ENCODE measurements around the gene MPZL3.

MPZL3 gene

GRCh38 chr11:118229274-118229847 is 22.8 kb downstream of the MPZL3 start:
- DNase-seq, result no peak

- DNase-seq, result no peak
Measured at GRCh38 chr11:118227865-118228785, 24.0 kb downstream of the MPZL3 start.

- DNase-seq, result no peak
Measured at GRCh38 chr11:118226781-118227180, 25.4 kb downstream of the MPZL3 start.

- DNase-seq, result no peak
Measured at GRCh38 chr11:118226296-118226695, 25.9 kb downstream of the MPZL3 start.

DNA sequence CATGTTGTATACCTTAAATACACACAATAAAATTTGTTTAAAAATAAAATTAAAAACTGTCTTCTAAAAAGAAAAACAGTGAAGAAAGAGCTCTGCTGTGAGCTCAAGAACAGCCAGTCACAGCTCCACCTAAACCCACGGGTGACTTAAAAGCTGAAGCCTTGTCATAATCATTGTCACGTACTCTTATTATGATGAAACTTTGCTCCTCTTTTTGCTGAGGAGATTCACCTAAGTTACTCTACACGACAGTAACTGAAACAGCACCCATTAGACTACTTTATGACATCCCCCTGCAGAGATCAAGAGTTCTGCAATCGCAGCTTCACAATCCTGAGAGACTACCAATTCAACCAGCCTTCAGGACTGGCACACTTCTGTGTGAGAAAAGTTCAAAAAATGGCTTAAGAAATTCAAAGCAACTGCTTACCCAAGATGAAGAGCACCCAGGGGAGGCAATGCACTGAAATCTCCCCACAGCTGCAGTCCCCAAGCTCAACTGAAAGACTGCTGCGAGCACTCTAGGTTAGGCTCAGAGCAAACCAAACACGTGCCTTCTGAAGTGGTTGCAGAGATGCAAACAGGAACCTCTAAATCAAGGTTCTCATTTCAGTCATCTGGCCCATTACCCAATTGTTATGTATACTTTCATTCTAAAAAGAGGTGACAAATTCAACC is 27.5 kb downstream of the MPZL3 start, which contains the start of gene JAML:
TSS of gene JAML (minus strand) at position 501 of the 678 bp plus-strand sequence. CDS start 10,145 bp downstream, outside the sequence.
- no peak for DNase-seq

- no peak for DNase-seq
Measured at GRCh38 chr11:118223992-118224391, 28.2 kb downstream of the MPZL3 start.

DNA sequence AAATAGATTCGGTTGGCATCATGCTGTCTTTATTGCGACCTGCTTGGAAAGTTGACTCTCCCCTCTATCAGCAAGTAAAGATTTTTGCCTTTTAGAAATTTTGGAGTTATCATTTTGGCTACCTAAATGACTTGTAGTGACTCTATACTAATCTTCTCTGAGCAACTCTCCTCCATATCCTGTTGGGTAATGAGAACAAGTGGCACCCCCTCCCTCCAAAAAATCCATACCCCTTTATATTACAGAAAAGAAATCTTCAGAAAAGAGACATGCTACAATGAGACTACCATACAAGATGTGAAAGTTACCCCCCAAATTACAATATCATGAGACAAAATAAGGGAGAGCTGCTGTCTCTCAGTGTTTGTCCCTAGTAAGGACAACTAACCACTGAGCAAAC is 28.6 kb downstream of the MPZL3 start:
- DNase-seq, result no peak

GRCh38 chr11:118222437-118222836 is 29.7 kb downstream of the MPZL3 start:
- no peak for DNase-seq

GRCh38 chr11:118221419-118221818 is 30.7 kb downstream of the MPZL3 start:
- no peak for DNase-seq

DNA sequence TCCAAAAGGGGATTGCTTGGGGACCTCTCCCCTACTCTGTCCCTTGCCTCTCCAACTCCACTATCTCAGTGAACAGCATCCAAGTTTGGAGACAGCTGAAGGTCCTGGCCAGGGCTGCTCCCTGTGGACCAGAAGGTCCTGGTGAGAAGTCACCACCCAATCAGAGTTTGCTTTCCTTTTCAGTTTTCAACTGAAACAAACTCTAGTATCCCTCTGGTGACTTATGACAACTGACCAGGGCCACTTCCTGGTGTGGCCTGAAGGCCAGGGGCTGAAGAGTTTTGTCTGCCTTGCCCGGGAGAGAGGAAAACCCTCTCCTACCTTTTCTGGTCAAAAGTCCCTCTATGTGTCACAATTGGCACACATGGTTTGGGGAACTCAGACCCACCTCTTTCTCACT is 32.4 kb downstream of the MPZL3 start:
- no peak for DNase-seq

GRCh38 chr11:118219244-118219643 is 32.9 kb downstream of the MPZL3 start:
- DNase-seq, result no peak

GRCh38 chr11:118217575-118217974 is 34.6 kb downstream of the MPZL3 start:
- DNase-seq, result no peak

DNA sequence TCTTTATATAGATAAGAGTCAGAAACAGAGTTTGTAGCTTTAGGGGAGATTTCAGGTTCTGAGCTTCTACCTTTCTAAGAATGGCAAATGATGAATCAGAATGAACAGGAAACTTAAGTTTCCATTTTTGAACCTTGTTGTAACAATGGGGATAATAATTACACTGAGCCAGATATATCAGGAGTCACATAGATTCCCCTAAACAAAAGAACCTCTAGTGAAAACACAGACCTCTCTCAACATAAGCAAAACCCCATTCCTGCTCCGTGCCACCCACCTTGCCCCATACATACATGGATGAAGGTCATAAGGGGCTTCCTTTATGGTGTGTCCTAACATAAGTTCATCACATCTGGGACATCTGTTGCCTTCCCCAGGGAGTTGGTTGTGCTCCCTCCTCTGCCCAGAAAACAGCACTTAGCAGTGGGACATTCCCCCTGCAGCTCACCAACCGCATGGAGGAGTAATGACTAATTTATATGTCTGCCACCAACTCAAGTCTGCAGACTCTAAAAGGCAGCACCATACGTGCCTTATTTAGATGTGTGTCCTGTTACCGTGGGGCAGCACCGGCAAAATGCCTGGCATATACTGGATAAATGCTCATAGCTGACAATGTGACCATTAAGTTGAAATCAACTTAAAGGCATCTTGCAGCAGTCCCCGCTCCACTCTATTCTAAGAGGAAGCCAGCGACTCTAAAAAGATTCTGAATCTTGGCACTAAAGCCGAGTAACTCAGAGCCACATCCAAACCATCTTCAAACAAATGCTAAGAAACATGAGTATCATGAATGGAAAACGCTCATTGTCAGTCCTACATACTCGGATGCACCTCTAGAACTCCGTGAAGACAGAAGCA is 35.3 kb downstream of the MPZL3 start:
- DNase-seq, result no peak

GRCh38 chr11:118215765-118216164 is 36.4 kb downstream of the MPZL3 start:
- no peak for DNase-seq

DNA sequence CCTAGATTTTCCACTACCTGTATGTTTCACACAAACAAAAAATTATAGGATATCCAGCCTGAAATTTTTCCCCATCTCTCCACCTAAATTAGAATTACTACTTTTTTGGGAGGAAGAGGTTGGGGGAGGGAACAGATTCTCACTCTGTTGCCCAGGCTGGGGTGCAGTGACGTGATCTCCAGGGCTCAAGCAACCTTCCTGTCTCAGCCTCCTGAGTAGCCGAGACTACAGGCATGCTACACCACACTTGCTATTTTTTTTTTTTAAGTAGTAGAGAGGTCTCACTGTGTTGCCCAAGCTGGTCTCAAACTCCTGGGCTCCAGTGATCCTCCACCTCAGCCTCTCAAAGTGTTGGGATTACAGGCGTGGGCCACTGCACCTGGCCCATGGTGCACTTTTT is 36.9 kb downstream of the MPZL3 start:
- DNase-seq, result no peak

DNA sequence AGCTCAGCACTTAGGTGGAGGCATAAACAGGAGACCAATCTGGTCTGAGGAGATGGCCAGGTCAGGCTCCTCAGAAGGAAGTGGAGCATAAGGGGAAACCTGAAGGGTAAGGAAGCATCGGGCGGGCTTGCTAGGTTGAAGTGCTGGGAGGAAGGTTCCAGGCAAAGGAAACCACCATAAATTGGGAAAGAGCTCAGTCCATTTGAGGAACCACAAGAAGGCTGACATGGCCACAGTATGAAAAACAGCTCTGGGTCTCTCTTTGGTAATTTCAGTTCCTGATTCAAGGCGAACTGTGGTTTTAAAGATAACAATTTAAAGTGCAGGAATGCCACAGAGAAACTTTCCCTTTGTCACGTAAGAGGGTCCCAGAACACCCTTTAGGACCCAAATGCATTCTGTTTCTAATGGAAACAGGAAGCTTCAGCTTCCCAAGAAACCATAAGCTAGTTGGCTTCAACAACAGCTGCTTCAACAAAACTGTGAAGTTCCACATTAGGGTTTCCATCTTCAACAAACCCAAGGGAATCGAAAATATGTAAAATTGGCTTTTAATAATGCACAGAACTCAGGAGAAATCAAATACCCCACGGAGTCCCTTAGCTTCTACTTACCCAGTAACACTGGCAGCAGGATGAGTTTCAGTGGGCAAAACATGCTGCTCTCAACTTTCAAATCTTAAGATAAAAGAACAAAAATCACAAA is 37.8 kb downstream of the MPZL3 start:
- no peak for DNase-seq

DNA sequence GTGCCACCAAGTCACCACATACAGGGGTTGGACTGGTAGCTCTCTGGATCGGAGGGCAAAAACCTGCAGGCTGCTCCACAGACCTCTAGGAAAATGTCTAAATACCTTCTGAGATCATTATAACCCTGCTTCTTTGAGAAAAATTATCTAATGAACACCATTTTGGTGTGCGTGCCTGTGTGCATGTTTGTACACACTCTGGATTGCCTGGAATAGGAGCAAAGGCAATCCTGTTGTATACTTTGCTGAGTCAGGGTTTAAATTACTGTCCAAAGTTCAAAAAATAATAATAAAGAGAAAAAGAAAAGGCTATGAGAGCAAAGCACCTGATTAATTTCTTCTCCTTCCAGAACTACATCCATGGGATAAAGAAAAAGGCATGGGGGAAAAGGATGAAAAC is 38.4 kb downstream of the MPZL3 start:
- DNase-seq, result no peak

GRCh38 chr11:118213201-118213600 is 39.0 kb downstream of the MPZL3 start:
- no peak for DNase-seq

DNA sequence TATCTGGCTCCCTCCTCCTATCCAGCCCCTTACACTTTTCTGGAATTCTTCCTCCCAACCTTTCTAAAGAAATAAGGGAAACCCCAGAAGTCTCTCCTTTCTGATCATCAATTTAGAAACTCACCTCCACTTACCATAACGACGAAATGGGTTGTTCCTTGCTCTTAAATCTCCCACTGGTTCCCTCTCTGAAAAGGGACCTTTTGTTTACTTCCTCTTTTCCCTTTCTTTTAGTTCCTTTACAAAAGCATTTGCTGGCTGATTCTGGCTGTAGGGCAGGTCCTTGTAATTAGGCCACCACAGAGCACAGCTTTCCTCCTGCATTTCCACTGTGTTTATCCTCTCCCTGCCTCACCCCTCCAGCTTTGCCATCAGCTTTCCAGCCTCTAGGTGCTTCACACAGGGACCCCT is 39.4 kb downstream of the MPZL3 start:
- DNase-seq, result no peak

GRCh38 chr11:118212131-118212725 is 39.9 kb downstream of the MPZL3 start:
- DNase-seq, result no peak

DNA sequence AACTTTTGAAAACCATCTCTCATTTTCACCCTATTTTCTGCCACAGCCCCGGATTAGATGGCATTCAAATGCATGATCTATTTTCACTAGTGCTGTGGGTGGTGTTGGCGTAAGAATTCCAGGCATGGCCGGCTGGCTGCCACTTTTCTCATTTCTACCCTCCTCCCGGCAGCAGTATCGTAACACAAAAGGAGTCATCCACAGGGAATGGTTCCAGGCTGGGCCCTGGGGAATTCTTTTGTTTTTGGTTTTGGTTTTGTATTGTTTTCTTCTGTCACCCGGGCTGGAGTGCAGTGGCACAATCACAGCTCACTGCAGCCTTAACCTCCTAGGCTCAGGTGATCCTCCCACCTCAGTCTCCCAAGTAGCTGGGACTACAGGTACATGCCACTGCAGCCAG is 41.2 kb downstream of the MPZL3 start:
- no peak for DNase-seq

GRCh38 chr11:118210323-118210722 is 41.8 kb downstream of the MPZL3 start:
- no peak for DNase-seq
